ENCODE data around the gene SVBP.

DNA sequence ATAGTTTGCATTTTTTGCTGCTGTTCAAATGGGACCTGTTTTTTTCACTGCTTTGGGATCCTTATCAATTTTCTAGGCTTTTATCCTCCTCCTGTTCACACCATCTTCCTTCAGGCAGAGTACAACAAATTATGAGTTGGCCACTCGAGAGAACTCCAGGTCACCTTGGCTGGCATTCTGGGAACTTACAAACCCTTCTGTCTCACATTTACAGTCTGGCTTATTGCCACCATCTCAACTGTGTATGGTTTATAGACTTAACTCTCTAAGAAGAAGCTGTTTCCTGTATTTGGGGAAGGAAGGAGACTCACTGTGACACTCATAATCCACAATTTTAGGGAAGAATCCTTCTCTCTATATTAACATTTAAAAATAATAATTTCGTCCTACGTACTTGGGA is 23.8 kb upstream of the SVBP start:
- TF ChIP-seq, protein P1, sequence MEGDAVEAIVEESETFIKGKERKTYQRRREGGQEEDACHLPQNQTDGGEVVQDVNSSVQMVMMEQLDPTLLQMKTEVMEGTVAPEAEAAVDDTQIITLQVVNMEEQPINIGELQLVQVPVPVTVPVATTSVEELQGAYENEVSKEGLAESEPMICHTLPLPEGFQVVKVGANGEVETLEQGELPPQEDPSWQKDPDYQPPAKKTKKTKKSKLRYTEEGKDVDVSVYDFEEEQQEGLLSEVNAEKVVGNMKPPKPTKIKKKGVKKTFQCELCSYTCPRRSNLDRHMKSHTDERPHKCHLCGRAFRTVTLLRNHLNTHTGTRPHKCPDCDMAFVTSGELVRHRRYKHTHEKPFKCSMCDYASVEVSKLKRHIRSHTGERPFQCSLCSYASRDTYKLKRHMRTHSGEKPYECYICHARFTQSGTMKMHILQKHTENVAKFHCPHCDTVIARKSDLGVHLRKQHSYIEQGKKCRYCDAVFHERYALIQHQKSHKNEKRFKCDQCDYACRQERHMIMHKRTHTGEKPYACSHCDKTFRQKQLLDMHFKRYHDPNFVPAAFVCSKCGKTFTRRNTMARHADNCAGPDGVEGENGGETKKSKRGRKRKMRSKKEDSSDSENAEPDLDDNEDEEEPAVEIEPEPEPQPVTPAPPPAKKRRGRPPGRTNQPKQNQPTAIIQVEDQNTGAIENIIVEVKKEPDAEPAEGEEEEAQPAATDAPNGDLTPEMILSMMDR (IDR thresholded peaks at IDR 0.05; ENCODE audit: low read length), result no peak
- TF ChIP-seq EZH2 (optimal IDR thresholded peaks at IDR 0.05; ENCODE audit: low read depth, low read length) (no peak), EZH2phosphoT487 (IDR thresholded peaks at IDR 0.05; ENCODE audit: low read length) (no peak)

All from MM.1S (cell line).